Endometrium (tissue), 2 donors: ENCODE data around the gene ZNHIT6.
A peak's percentile ranks its signal among the peaks of the same experiment; 100 is the strongest.
"Not testable (repeated sequence)": the region's sequence is repeated elsewhere in the genome, so short reads cannot be mapped to it uniquely, and the experiment has no call there.

Source experiments
- FAIRE-seq: peaks from 2 replicates; lab custom pipeline; 2012; peaks lifted over from hg19 to GRCh38; lab: Jason Lieb, UNC
- donor health status: control.
- donor health status: control.

Gene ZNHIT6

DNA sequence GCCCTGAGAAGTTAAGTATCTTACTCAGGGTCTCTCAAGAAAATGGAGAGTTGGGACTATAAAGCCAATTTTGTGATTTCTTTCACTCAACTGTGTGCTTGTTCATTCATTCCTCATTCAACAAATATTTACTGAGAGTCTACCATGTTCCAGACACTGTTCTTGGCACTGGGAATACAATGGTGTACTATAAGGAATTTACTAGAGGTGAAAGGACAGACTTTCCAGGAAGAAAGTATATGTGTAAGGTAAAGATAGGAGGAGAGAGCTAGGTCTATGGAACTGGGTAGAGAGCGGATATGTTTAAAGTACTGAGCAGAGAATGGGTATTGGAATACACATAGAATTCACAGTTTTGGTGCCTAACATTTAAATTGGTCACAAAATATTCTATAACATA is 42.3 kb downstream of the ZNHIT6 start:
- FAIRE-seq = no peak

DNA sequence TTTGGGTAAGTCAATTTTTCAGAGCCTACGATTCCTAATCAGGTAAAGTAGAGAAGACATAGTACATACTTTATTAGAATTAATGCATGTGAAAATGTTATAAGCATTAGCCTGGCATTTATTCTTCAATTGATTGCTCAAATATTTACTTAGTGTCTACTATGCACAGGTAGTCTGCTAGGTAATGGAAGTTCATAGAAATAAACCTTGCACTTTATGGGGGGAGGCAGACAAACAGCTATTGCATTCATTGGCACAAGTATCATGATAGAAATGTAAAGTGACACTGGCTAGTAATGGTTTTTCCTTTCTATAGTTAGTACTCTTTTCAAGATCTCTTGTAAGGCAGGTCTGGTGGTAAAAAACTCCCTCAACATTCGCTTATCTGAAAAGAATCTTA is 44.9 kb downstream of the ZNHIT6 start:
- FAIRE-seq = no peak

DNA sequence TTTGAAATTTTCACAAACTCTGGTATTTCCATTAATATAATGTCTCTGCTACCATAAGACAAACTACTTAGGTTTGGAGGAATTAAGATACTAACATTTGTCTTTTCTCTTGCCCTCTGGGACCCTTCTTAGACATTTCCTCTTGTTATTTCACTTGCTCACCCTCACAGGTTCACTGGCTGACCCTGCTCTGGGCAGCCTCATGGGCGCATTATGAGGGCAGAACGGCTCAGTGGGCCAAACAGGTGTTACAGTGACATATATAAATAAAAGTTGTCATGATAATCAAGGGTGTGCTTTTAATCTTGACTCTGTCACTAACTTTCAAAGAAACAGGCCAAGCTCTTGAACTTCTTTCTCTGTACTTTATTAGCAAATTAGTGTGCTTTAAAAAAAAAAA is 46.5 kb downstream of the ZNHIT6 start:
- FAIRE-seq = no peak

DNA sequence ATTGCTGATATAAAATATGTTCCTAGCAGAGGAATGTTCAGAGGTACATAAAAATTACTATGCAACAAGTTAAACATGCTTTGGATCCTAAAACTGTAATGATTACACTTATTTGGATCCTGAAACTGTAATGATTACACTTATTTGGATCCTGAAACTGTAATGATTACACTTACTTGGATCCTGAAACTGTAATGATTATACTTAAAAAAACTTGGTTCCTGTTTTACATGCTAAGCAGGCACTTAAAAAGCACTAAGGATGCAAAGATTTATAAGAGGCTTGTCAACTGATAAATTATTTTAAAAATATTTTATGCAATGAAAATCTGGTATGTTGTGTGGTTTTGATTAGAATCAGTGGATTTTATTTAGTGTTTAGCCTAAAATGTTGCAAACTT is 47.7 kb downstream of the ZNHIT6 start:
- FAIRE-seq = no peak

DNA sequence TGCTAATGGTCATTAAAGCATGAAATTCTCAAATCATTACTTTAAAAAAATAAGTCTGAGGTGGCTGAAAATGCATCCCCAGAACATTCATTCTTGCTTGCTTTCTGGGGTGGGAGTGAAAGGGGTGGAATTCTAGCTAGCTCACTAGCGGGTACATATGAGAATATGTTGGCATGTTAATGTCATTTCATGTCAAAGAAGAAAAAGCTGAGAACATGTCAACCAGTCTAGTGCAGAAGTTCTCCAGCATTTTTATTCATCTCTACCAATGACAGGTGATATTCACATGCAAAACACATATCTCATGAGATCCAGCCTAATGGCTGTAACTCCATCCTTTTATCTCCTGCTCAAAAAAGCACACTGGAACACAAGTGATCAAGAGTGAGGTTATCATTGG is 49.1 kb downstream of the ZNHIT6 start:
- FAIRE-seq = no peak

DNA sequence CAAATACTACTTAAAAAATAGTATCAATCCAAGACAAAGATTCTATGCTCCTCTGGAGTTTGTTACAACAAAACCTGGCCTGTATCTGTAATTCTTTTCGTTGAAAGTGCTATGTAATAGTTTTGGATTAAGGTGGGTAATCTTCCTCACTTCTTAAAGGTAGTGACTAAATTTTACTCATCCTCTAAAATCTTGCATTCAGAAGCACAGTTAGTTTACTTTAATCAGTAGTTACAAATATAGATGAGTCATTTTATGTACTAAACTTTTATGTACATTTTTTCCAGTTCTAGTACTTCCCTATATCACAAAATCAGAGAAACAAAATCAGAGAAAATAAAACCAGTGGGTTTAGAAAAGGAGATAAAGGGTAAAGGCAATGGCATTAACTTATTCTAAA is 51.3 kb downstream of the ZNHIT6 start:
- no peak for FAIRE-seq

DNA sequence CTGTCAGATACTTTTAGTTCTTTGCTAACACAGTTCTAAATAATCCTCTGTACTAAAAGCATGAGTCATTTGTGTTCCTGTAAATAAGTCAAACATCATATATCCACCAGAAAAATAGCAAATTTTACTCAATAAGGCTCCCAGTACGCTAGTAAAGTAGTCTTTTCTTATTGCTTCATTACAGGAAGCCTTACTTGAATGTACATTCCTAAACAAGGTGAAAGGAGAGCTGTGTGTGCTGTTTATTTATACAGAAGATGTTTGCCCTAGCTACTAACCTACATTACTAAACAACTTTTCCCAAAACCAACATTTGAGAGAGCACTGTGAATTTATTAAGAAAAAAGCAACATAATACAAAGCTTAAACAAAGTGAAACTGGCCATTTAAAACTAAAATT is 52.0 kb downstream of the ZNHIT6 start:
- no peak for FAIRE-seq

DNA sequence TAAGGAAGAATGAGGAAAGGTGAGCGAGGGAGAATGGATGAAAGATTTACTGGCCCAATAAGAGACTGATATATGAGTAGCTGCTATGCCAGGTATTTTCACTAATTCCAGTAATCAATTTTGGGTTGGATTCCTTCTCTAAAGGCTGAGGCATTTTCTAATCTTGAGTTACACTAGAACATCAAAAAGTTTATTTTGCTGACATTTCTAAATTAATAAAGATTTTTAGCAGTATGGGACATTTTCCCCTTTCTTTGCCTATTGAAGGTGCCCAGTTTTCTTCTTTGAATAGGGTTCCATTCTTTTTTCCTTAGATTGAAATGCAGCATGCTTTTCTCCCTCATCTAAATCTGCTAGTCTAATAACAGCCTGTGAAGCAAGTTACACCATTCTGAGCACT is 52.9 kb downstream of the ZNHIT6 start:
- no peak for FAIRE-seq

DNA sequence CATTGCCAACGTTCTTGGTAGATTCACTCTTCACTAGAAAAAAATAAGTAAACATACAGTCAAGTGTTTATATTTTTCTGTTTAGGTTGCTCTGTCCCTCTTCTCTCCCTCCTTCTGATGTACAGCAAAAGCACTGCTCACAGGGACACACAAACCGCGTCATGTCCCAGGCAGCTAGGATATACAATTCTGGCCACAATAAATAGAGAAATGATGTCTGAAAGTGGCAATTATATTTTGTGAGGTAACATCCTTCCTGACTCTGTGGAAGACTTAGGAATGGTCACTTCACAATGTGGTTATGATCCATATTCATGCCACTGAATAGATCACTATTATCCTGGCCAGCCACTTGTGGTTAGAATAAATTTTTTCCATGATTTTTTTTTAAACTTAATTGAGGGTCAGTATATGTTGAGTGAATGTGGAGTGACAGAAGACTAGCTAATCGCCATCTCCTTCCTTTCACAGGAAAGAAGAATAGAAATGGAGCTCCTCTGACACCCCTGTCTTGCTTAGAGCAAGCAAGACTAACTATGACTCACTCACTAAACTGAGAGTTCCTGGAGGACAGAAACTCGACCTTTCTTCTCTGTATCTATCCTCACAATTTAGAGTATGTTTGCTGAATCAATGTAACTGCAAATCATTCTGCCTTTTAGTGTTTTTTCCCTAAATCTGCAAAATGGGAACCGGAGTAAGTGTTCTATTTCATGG is 54.0 kb downstream of the ZNHIT6 start:
- FAIRE-seq = no peak

DNA sequence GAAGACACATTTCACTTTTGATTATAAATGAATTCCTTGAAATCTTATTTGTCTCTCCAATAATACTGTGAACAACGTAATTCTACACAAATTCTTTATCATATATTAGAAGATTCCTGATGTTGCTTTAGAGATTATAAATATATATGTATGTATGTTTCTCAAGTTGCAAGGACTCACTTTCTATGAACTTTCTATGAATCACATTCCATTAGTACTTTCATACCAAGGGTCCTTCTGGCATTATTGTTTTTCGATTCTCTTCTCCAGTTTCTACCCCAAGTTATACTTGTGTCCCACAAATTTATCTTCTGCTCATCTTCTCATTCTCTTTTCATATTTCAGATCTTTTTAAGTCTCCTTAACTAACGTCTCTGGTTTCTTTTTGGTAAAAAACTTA is 55.9 kb downstream of the ZNHIT6 start:
- no peak for FAIRE-seq

DNA sequence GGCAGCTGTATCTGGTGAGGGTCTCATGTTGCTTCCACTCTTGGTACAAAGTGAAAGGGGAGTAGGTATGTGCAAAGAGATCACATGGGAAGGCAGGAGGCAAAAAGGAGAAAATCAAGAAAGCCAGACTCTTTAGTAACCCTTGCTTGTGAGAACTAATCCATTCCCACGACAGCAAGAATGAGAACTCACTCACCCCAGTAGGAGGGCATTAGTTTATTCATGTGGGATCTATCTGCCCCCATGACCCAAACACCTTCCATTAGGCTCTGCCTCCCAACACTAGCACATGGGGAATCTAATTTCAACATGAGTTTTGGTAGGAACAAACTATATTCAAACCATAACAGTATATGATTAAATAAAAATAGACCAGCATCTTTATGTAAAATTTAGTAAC is 57.6 kb downstream of the ZNHIT6 start:
- FAIRE-seq = peak; percentile 12

DNA sequence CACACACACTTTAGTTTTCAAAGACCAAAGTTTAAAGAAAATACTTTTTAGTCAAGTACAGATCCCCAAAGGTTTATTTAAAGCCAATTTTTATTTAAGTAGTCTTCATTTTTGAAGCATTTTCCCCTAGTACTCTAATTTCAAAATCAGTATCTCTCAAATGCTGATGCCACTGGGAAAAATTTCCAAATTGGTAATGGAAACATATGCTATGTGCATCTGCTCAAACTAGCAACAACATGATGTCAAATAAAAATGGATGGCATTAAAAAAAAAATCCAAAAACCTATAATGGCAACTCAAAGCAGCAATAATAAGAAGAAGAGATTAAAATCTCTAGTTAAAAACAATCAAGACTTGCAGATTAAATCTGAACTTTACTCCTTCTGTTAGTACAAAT is 58.6 kb downstream of the ZNHIT6 start:
- no peak for FAIRE-seq

DNA sequence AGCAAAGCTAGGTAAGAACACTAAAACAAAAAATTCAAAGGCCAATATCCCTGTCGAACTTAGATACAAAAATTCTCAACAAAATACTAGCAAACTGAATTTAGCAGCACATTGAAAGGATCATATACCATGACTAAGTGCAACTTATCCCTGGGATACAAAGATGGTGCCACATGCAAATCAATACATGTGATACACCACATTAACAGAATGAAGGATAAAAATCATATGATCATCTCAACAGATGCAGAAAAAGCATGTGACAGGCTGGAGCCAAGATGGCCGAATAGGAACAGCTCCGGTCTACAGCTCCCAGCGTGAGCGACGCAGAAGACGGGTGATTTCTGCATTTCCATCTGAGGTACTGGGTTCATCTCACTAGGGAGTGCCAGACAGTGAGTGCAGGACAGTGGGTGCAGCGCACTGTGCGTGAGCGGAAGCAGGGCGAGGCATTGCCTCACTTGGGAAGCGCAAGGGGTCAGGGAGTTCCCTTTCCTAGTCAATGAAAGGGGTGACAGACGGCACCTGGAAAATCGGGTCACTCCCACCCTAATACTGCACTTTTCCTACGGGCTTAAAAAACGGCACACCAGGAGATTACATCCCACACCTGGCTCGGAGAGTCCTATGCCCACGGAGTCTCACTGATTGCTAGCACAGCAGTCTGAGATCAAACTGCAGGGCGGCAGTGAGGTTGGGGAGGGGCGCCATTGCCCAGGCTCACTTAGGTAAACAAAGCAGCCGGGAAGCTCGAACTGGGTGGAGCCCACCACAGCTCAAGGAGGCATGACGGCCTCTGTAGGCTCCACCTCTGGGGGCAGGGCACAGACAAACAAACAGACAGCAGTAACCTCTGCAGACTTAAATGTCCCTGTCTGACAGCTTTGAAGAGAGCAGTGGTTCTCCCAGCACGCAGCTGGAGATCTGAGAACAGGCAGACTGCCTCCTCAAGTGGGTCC is 66.4 kb downstream of the ZNHIT6 start:
- not testable (repeated sequence) for FAIRE-seq

DNA sequence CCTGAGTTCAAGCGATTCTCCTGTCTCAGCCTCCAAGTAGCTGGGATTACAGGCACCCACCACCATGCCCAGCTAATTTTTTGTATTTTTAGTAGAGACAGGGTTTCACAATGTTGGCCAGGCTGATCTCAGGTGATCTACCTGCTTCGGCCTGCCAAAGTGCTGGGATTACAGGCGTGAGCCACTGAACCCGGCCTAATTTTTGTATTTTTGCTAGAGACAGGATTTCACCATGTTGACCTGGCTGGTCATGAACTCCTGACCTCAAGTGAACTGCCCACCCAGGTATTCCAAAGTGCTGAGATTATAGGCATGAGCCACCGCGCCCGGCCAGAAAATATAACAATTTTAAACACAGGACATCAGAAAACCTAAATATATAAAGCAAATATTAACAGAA is 68.3 kb downstream of the ZNHIT6 start:
- FAIRE-seq = not testable (repeated sequence)

DNA sequence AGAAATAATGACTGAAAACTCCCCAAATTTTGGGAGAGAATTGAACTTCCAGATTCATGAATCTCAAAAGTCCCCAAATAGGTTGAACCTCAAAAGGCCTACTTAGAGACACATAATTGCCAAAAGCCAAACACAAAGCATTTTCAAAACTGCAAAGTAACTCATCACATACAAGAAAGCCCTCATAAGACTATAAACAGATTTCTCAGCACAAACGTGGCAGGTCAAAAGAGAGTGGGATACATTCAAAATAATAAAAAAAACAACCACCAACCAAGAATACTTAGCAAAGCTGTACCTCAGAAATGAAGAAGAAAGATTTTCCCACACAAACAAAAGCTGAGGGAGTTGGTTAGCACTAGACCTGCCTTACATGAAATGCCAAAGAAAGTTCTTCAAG is 69.8 kb downstream of the ZNHIT6 start:
- no peak for FAIRE-seq

DNA sequence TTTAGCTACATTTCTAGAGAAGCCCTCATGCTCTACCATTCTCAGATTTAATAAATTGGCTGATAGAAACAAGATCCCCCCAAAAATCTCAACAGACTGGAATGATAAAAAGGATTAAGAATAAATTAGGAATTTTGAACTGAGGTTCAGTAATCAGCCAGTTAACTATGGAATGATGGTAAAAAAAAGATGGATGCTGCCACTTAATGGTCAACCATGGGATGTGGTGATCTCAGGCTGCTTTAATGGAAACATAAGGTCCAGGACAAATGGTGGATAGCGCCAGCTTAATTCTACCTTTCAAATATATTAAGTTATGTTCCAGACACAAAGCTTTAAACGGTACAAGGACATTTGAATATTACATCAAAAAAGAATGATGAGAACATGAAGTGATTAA is 77.7 kb downstream of the ZNHIT6 start:
- FAIRE-seq = no peak

DNA sequence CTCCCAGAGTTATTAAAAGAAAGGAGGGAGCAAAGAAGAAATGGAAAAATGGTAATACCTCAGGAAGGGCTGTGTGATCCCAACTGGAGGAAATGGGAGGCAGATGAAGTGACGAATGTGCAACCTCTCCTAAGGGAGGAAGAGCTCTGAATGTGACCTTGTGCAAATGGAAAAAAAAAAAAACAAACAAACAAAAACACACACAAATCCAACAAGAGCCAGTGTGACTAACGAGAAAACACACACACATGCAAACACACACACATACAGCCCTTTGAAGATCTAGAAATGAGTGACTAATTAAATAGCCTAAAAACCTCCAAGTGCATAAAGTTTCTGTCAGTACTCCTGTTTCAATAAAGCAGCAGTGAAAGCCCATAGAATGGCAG is 78.7 kb downstream of the ZNHIT6 start:
- no peak for FAIRE-seq

DNA sequence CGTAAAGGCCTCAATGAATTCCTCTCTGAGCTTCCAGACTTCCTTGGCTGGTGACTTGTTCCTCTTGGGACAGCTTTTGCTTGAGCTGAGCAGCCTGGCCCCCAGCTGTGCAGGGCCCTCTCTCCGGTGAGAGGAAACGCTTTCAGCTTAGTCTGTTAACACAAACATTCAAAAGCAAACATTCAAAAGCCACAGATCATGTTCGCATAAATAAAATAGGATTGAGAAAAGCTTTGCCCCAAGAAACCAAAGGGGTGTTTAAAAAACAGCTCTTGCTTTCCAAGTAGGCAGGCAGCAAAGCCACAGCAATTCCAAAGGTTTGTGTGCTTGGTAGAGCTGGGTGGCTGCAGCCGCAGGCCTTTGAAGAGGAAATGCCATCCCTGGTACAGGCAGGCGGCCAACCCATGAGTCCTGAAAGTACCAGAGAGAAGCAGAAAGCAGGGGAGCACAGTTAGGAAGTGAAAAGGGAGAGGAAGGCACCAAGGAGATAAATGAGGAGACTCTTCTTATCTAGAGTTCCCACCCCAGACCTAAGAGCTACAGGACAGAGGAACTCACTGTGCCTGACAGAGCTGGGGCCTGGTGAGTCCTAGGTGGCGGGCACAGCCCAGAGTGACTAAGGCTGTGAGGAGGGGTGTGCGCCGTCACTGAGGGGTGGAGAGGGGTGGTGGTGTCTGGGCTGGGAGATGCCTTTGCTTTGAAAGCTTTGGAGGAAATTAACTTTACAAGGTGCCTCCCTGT is 79.3 kb downstream of the ZNHIT6 start:
- no peak for FAIRE-seq

DNA sequence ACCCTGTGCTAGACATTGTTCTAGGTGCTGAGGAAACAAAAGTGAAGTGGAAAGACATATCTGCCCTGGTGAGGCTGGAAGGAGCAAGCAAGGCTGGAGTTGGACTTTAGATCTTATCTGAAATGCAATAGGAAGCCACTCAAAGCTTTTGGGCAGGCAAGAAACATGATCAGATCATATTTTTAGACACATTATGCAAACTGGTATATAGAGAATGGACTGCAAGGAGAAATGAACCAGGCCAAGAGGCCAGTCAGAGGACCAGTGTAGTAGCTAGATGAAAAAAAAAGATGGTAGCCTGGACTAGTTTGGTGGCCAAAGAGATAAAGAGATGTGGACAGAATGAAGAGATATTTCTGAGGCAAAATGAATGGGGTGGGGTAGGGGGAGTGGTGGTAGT is 81.4 kb downstream of the ZNHIT6 start:
- no peak for FAIRE-seq

DNA sequence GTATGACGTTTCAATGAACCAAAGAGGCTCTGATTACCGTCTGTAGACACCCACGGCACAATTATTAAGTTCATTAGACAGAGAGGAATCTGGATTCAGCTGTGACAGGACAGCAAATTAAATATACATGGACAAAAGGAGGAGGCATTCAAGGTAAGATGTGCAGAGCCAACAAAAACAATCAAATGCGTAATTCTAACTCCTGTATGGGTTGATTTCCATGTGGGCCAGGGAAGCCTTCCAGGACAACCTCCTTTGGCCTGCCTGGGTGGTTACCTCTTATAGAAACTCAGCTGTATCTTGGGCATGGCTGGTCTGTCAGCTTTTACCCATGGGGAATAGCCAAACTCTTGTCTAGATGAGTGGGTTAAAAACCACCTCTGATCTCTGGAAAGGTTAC is 83.9 kb downstream of the ZNHIT6 start:
- FAIRE-seq = no peak

DNA sequence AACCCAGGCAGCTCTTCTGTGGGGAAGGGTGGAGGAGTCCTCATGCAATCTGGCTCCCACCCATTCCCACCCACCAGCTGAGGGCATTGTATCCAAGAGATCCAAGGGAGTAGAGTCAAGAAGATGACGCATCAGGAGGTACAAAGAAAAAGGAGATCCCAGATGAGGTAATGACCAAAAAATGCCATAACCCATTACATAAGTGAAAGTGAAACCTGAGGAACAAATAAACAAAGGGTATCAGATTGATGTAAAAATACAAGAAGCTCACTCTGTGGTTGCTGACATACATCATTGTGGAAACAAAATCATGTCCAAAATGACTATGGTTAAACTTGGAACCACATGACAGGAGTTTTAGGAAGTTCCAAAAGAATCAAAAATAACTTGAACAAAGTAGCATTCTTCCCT is 85.2 kb downstream of the ZNHIT6 start:
- FAIRE-seq = no peak

DNA sequence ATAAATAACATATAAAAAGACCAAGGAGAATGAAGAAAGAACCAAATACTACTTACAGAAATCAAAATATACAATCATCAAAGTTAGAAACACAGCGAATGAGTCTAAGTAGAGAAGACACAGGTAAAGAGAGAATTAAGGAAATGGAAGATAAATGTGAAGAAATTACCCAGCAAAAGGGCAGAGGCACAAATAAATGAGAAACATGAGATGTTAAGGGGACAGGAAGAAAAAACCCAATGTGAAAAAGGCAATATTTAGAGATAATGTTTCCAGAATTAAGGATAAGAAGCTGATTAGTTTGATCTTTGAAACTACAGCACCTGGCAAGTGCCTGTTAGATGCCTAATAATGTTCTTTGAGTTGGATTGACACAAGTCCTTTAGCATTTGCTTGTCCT is 86.8 kb downstream of the ZNHIT6 start:
- FAIRE-seq = no peak

DNA sequence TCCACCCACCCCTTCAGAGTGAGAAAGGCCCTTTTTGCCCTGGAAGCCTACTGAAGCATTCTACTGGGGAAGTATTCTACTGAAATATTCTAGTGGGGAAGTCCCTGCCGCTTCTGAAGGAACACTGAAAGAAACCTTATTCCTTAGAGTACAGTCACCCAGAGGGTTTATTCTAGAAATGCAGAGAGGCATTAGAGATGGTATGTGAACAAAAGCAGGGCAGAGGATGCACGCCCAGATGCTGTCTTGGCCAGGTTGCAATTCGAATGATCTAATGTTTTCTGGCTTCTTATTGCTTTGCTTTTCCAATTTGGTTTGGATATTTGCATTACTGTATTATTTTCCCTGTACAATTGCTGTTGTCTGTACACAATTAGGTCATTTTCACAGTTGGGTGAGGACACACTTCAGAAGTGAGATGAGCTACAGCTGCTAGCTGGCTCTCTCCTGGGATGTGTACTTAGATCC is 90.6 kb downstream of the ZNHIT6 start:
- FAIRE-seq = no peak
